AG04450 (cell line): ENCODE data around the gene APH1B. TPM values are rescaled to one million over a fixed set of nuclear protein-coding genes. Genes with fewer than 3 reads are reported as not detected.

ENCODE experiments used
- CTCF ChIA-PET: fragments of 300-600, 350-600 bp; formaldehyde crosslinking; extraction: SDS; loops from one replicate; lab custom pipeline; 2022; ENCODE audit warnings: antibody characterized with exemption, inconsistent platforms; lab: Charles Lee
- POLR2A ChIA-PET: fragments of 350-600 bp; formaldehyde crosslinking; extraction: SDS; loops from one replicate; lab custom pipeline; 2021; ENCODE audit warnings: antibody characterized with exemption, inconsistent platforms; lab: Yijun Ruan, JAX
- DNase-seq: peaks from one replicate; pipeline ENCODE4 v3.0.0-alpha.2; 2011; ENCODE audit warnings: low read depth, low spot score
- H3K27ac ChIP-seq: one replicate; pipeline ENCODE4 v1.5.1; 2012; ENCODE audit warnings: low read depth, low read length, control low read depth
- H3K27me3 ChIP-seq: one replicate; pipeline ENCODE4 v1.6.0; 2012; ENCODE audit warnings: low read length; ENCODE audit not compliant: control insufficient read depth, insufficient read depth
- H3K4me3 ChIP-seq: 2 replicates; pipeline ENCODE4 v1.5.1; 2011; ENCODE audit warnings: mild to moderate bottlenecking, low read depth, low read length, control low read depth
- H3K9me3 ChIP-seq: 2 replicates; pipeline ENCODE4 v1.5.1; 2012; ENCODE audit warnings: low read length; ENCODE audit not compliant: control insufficient read depth, insufficient read depth
- polyA plus RNA-seq: library from polyadenylated mRNA; depleted of rRNA; stranded (reverse); fragments of >200 nt; gene quantifications from 2 replicates; pipeline ENCODE4 v1.2.3, GENCODE V29; 2011
- TF ChIP-seq, protein P1 (sequence below): IDR thresholded peaks from 2 replicates; pipeline ENCODE4 v1.5.1; 2011; ENCODE audit warnings: low read depth, low read length, control low read depth, inconsistent platforms

APH1B gene
- polyA plus RNA-seq, 1 experiment, result 17.9 TPM

DNA sequence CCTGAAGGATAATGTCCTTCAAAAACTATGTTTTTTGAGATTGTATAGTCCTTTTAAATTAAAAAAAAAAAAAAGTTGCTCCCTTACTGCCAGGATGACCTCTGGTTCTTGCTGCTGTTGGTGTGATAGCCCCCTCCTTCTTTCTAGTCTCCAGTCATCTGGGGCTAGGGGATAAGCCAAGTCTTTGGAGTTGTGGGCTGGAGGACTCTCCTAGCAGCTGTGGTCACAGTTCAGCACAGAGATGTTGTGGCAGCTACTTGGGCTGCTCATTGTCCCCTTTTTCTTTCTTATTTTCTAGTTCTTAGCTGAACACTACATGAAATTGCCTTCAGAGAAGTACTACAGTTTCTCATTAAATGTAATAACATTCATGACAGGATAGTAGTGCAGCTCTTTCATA lies 39.2 kb upstream of the APH1B start:
- Histone ChIP-seq H3K9me3 (no peaks in the 10 kb centered on the region), H3K27ac (no peak overlapping the region), H3K27me3 (no peaks in the 10 kb centered on the region), H3K4me3 (no peak overlapping the region)
- ChIA-PET CTCF (interaction anchor here (0.5 kb wide), 1 partner anchor 25 kb away, joined by 3 read pairs; no protein-coding TSS in a partner anchor), POLR2A (no interaction called here)
- no peak for DNase-seq
- TF ChIP-seq, protein P1, sequence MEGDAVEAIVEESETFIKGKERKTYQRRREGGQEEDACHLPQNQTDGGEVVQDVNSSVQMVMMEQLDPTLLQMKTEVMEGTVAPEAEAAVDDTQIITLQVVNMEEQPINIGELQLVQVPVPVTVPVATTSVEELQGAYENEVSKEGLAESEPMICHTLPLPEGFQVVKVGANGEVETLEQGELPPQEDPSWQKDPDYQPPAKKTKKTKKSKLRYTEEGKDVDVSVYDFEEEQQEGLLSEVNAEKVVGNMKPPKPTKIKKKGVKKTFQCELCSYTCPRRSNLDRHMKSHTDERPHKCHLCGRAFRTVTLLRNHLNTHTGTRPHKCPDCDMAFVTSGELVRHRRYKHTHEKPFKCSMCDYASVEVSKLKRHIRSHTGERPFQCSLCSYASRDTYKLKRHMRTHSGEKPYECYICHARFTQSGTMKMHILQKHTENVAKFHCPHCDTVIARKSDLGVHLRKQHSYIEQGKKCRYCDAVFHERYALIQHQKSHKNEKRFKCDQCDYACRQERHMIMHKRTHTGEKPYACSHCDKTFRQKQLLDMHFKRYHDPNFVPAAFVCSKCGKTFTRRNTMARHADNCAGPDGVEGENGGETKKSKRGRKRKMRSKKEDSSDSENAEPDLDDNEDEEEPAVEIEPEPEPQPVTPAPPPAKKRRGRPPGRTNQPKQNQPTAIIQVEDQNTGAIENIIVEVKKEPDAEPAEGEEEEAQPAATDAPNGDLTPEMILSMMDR, result no peak

DNA sequence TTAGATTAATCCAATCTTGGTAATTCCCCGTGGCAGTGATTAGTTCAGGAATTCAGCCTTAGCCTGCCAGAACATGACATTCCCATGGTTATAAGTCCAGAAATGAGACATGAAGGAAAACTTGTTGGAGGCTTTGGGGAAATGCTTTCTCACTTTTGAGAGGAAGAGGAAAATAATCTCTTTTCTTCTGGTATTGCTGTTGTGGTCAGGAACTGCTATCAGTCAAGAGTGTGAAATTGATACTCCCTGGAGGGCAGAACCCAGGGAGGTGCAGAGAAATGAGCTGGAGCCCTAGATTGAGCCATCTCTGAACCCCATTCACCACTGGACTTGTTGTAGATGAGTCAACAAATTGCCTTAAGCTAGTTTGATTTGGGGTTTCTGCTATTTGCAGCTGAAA lies 38.6 kb upstream of the APH1B start:
- TF ChIP-seq, protein P1, result no peak
- CTCF ChIA-PET, result no interaction called here
- no peak for DNase-seq
- Histone ChIP-seq H3K27me3 (no peaks in the 10 kb centered on the region), H3K27ac (no peak overlapping the region), H3K4me3 (no peak overlapping the region), H3K9me3 (no peaks in the 10 kb centered on the region)
- POLR2A ChIA-PET, result interaction anchor here (0.8 kb wide), 1 partner anchor 9 kb away, joined by 7 read pairs; no protein-coding TSS in a partner anchor

DNA sequence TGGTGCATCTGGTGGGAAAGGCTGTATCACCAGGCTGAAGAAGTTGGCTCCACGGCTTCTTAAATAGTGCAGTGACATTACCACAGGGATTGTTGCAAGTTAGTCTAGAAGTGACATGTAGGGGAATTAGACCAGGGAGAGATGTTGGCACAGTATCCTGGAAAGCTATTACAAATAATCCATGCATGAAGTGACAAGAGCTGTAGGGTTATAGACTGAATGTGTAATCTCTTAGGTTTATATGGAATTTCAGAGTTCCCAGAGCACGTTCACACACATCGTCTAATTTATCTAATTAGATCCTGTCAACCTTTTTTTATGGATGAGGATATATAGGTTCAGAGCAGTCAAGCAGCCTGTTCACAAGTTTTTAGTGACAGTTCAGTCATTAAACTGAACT lies 37.3 kb upstream of the APH1B start:
- DNase-seq, result no peak
- Histone ChIP-seq H3K27ac (no peak overlapping the region), H3K27me3 (no peaks in the 10 kb centered on the region), H3K9me3 (no peaks in the 10 kb centered on the region), H3K4me3 (no peak overlapping the region)
- ChIA-PET POLR2A (no interaction called here), CTCF (no interaction called here)
- TF ChIP-seq, protein P1, result no peak

DNA sequence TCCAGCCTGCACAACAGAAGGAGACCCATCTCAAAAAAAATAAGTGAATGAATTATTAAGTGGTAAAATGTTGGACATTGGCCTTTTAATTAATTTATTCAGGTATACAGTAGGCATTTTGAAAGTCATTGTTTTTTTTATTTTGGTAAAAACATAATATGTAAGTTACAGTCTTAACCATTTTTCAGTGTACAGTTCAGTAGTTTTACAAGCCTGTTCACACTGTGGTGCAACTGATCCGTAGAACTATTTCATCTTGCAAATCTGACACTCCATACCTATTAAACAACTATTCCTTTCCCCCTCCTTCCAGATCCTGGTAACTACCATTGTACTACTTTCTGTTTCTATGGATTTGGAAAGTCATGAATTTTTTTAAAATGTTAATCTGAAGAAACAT lies 36.1 kb upstream of the APH1B start:
- H3K4me3 ChIP-seq, result no peak overlapping the region
- H3K9me3 ChIP-seq, result no peaks in the 10 kb centered on the region
- no peak overlapping the region for H3K27ac ChIP-seq
- H3K27me3 ChIP-seq, result no peaks in the 10 kb centered on the region
- no peak for DNase-seq
- TF ChIP-seq, protein P1, result no peak
- ChIA-PET POLR2A (no interaction called here), CTCF (no interaction called here)

DNA sequence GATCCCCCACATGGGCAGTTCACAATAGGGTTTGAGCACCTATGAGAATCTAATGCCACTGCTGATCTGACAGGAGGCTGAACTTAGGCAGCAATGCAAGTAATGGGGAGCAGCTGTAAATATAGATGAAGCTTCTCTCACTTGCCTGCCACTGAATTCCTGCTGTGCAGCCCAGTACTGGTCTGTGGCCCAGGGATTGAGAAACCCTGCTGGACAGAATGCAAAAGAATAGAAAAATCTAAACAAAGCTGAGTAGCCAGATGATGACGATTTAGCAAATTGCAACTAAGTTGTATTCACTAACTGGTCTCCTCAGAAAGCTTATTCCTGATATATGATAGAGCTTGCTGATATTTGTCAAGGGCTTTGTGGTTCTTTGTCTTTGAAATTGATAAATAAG lies 34.3 kb upstream of the APH1B start:
- no peak for DNase-seq
- TF ChIP-seq, protein P1, result peak; percentile 44
- POLR2A ChIA-PET, result interaction anchor here (1.0 kb wide), 2 partner anchors 9 to 46 kb away, joined by 3 read pairs; no protein-coding TSS in a partner anchor
- Histone ChIP-seq H3K4me3 (no peak overlapping the region), H3K9me3 (no peaks in the 10 kb centered on the region), H3K27ac (no peak overlapping the region), H3K27me3 (no peaks in the 10 kb centered on the region)
- CTCF ChIA-PET, result interaction anchor here (0.6 to 1.4 kb wide), 5 partner anchors 10 to 22 kb away, joined by 3 to 4 read pairs (median 3); no protein-coding TSS in a partner anchor
